OCI-LY7 (cell line): ENCODE results near the gene ZNF577. TPM values are rescaled to one million over a fixed set of nuclear protein-coding genes. Genes with fewer than 3 reads are reported as not detected.

Source experiments
- BruUV-seq: library from RNA; stranded (reverse); fragments of 400-500 nt; replicated peaks from 2 replicates; lab custom pipeline; 2021; lab: Mats Ljungman, UMichigan
- CTCF ChIA-PET: fragments of 300-600 bp; sonication (Branson Sonifier 250); formaldehyde crosslinking; loops from one replicate; lab custom pipeline; 2022; ENCODE audit warnings: antibody characterized with exemption; ENCODE audit not compliant: unreplicated experiment; lab: Charles Lee
- POLR2A ChIA-PET: fragments of 300-600 bp; sonication (Branson Sonifier 250); formaldehyde crosslinking; loops from one replicate; lab custom pipeline; 2022; ENCODE audit warnings: antibody characterized with exemption; lab: Charles Lee
- DNase-seq: peaks from one replicate; pipeline ENCODE4 v3.0.0-alpha.2; 2015; ENCODE audit warnings: low spot score
- H2AFZ ChIP-seq: fragments of 200-600 bp; sonication (generic), shearing (Covaris generic); 2 replicates; pipeline ENCODE4 v1.6.1; 2014; ENCODE audit warnings: mild to moderate bottlenecking, antibody characterized with exemption, low read length, moderate library complexity
- H3K27ac ChIP-seq: fragments of 200-600 bp; sonication (generic); 2 replicates; pipeline ENCODE4 v1.5.1; 2014; ENCODE audit warnings: mixed run types, low read depth, mild to moderate bottlenecking, moderate library complexity, low read length, inconsistent platforms; ENCODE audit not compliant: poor library complexity, severe bottlenecking
- H3K36me3 ChIP-seq: fragments of 200-600 bp; sonication (generic); 2 replicates; pipeline ENCODE4 v1.6.1; 2014; ENCODE audit warnings: mild to moderate bottlenecking, antibody characterized with exemption, low read length, moderate library complexity, mixed read lengths; ENCODE audit not compliant: insufficient read depth
- H3K4me1 ChIP-seq: fragments of 200-600 bp; sonication (generic); 2 replicates; pipeline ENCODE4 v1.5.1; 2014; ENCODE audit warnings: mild to moderate bottlenecking, low read length; ENCODE audit not compliant: insufficient read depth, poor library complexity, severe bottlenecking
- H3K4me2 ChIP-seq: fragments of 200-600 bp; sonication (generic); 2 replicates; pipeline ENCODE4 v1.6.1; 2014; ENCODE audit warnings: mild to moderate bottlenecking, low read length
- H3K4me3 ChIP-seq: fragments of 200-600 bp; sonication (generic); 2 replicates; pipeline ENCODE4 v1.5.1; 2014; ENCODE audit warnings: mild to moderate bottlenecking, low read depth, low read length; ENCODE audit not compliant: poor library complexity, severe bottlenecking
- H3K79me2 ChIP-seq: fragments of 200-600 bp; sonication (generic); 2 replicates; pipeline ENCODE4 v1.6.1; 2016; ENCODE audit warnings: low read depth, mild to moderate bottlenecking, low read length, moderate library complexity, mixed read lengths; ENCODE audit not compliant: insufficient read depth
- H3K9me2 ChIP-seq: fragments of 200-600 bp; sonication (generic); 2 replicates; pipeline ENCODE4 v1.6.1; 2016; ENCODE audit warnings: mild to moderate bottlenecking, low read length, mixed read lengths; ENCODE audit not compliant: insufficient read depth
- H3K9me3 ChIP-seq: fragments of 200-600 bp; sonication (generic); 2 replicates; pipeline ENCODE4 v1.6.1; 2014; ENCODE audit warnings: mild to moderate bottlenecking, mixed run types, low read length, mixed read lengths
- H4K20me1 ChIP-seq: fragments of 200-600 bp; sonication (generic); 2 replicates; pipeline ENCODE4 v1.6.1; 2014; ENCODE audit warnings: mild to moderate bottlenecking, antibody characterized with exemption, low read length, moderate library complexity, mixed read lengths; ENCODE audit not compliant: insufficient read depth
- EZH2phosphoT487 ChIP-seq: fragments of 200-600 bp; sonication (generic); IDR thresholded peaks from 2 replicates; pipeline ENCODE4 v1.6.1; 2018; ENCODE audit warnings: low read depth, borderline replicate concordance, mild to moderate bottlenecking, mixed run types, antibody characterized with exemption, low read length, moderate library complexity, mixed read lengths
- intact Hi-C: fragments of 100-400 bp; cut with micrococcal nuclease; formaldehyde crosslinking; loops from one replicate; pipeline ENCODE4 v1.10.0; 2022; ENCODE audit not compliant: unreplicated experiment
- total RNA-seq, 2 experiments: library from RNA; depleted of rRNA in 1 of 2; stranded (reverse); fragments of >200 nt in 1 of 2; shearing (Covaris generic) in 1 of 2; gene quantifications; 2 replicates each; pipeline ENCODE4 v1.2.3, GENCODE V29; 2014 to 2022
- TF ChIP-seq, protein P1 (sequence below): fragments of 200-600 bp; sonication (generic); conservative IDR thresholded peaks from 2 replicates; pipeline ENCODE4 v1.5.1; 2014; ENCODE audit warnings: mild to moderate bottlenecking, antibody characterized with exemption, low read length, moderate library complexity, mixed read lengths

The ZNF577 gene
- total RNA-seq, 2 experiments from 2014 or later: 2.0 to 9.6 TPM

DNA sequence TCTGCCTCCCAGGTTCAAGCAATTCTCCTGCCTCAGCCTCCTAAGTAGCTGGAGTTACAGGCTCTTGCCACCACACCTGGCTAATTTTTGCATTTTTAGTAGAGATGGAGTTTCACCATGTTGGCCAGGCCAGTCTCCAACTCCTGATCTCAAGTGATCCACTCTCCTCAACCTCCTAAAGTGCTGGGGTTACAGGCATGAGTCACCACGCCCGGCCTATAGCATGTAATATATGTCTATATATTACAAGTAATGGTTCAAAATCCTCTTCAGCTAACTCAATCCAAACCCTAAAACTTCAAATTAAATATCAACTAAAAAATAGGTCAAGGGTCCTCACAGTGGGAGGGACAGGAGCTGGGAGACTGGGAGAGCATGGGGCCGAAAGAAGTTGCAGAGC lies 64.8 kb downstream of the ZNF577 start:
- no peak overlapping the region for H2AFZ ChIP-seq
- no peak for DNase-seq
- CTCF ChIA-PET: no interaction called here
- H3K4me3 ChIP-seq: no peak overlapping the region
- no peaks in the 10 kb centered on the region for H4K20me1 ChIP-seq
- no peaks in the 10 kb centered on the region for H3K9me2 ChIP-seq
- intact Hi-C loops: no loop called here
- BruUV-seq: no TSS peak
- no peak overlapping the region for H3K4me2 ChIP-seq
- H3K27ac ChIP-seq: no peak overlapping the region
- H3K4me1 ChIP-seq: no peaks in the 10 kb centered on the region
- TF ChIP-seq, protein P1, sequence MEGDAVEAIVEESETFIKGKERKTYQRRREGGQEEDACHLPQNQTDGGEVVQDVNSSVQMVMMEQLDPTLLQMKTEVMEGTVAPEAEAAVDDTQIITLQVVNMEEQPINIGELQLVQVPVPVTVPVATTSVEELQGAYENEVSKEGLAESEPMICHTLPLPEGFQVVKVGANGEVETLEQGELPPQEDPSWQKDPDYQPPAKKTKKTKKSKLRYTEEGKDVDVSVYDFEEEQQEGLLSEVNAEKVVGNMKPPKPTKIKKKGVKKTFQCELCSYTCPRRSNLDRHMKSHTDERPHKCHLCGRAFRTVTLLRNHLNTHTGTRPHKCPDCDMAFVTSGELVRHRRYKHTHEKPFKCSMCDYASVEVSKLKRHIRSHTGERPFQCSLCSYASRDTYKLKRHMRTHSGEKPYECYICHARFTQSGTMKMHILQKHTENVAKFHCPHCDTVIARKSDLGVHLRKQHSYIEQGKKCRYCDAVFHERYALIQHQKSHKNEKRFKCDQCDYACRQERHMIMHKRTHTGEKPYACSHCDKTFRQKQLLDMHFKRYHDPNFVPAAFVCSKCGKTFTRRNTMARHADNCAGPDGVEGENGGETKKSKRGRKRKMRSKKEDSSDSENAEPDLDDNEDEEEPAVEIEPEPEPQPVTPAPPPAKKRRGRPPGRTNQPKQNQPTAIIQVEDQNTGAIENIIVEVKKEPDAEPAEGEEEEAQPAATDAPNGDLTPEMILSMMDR: no peak
- no peak for TF ChIP-seq EZH2phosphoT487
- no peaks in the 10 kb centered on the region for H3K36me3 ChIP-seq
- peaks cover 14% of the 10 kb centered on the region; the same call in 1 of the 2 replicates for H3K9me3 ChIP-seq
- H3K79me2 ChIP-seq: no peaks in the 10 kb centered on the region
- POLR2A ChIA-PET: interaction anchor here (0.6 kb wide), 1 partner anchor 1225 kb away, joined by 8 read pairs; no protein-coding TSS in a partner anchor

DNA sequence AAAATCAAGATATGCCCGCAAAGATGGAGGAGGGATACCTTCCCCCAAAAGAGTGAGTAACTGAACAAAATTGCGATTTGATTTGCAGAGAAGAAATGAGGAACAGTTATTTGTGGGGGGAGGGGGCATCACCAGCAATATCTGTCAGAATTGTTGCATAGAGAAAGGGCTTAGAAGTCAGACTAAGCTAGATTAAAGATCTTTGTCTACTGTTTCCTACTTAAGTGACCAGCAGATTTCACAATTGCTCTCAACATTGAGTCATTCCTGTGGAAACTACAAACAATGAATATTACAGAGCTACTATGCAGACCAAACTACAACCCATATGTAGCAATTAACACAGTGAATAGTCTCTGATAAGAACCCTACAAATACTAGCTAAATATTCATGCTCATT lies 65.4 kb downstream of the ZNF577 start:
- no peak for TF ChIP-seq EZH2phosphoT487
- TF ChIP-seq, protein P1: no peak
- no TSS peak for BruUV-seq
- CTCF ChIA-PET: no interaction called here
- no peak for DNase-seq
- Histone ChIP-seq H3K27ac (no peak overlapping the region), H3K4me2 (no peak overlapping the region), H3K9me2 (no peaks in the 10 kb centered on the region), H4K20me1 (no peaks in the 10 kb centered on the region), H2AFZ (no peak overlapping the region), H3K79me2 (no peaks in the 10 kb centered on the region), H3K9me3 (peaks cover 14% of the 10 kb centered on the region; the same call in 1 of the 2 replicates), H3K4me3 (no peak overlapping the region), H3K36me3 (no peaks in the 10 kb centered on the region), H3K4me1 (no peaks in the 10 kb centered on the region)
- intact Hi-C loops: no loop called here
- POLR2A ChIA-PET: interaction anchor here (0.6 kb wide), 1 partner anchor 1226 kb away, joined by 8 read pairs; no protein-coding TSS in a partner anchor

DNA sequence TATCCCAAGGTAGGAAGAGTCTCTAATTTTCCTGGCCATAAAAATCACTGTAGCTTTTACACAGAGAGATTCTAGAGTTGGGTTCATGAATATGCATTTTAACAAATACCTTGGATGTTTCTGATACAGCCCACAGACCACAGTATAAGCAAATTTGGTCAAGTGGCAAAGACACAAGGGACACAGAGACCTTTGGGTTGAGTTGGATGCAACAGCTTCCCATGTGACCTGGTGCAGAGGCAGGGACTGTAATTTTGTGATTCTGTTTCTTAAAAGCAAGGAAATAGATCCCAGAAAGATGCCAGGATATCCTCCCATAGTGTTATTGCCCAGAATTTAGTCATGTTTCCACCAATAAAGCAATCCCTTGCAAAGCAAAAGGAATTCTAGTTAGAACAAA lies 65.8 kb downstream of the ZNF577 start:
- no peak overlapping the region for H3K4me3 ChIP-seq
- no peak for TF ChIP-seq EZH2phosphoT487
- H3K4me2 ChIP-seq: no peak overlapping the region
- ChIA-PET POLR2A (no interaction called here), CTCF (no interaction called here)
- no peak for DNase-seq
- H3K79me2 ChIP-seq: no peaks in the 10 kb centered on the region
- no peaks in the 10 kb centered on the region for H3K36me3 ChIP-seq
- no peaks in the 10 kb centered on the region for H3K4me1 ChIP-seq
- H3K9me2 ChIP-seq: no peaks in the 10 kb centered on the region
- H2AFZ ChIP-seq: no peak overlapping the region
- intact Hi-C loops: no loop called here
- H3K27ac ChIP-seq: no peak overlapping the region
- H4K20me1 ChIP-seq: no peaks in the 10 kb centered on the region
- H3K9me3 ChIP-seq: peaks cover 10% of the 10 kb centered on the region; the same call in 1 of the 2 replicates
- BruUV-seq: no TSS peak
